H7 (cell line): ENCODE measurements around the gene NCOA6. TPM values are rescaled to one million over a fixed set of nuclear protein-coding genes. Genes with fewer than 3 reads are reported as not detected.

Experiments used
- DNase-seq: peaks from one replicate; pipeline ENCODE4 v3.0.0; 2012
- H3K27me3 ChIP-seq: 2 replicates; pipeline ENCODE4 v1.6.0; 2011; ENCODE audit warnings: mild to moderate bottlenecking, low read length; ENCODE audit not compliant: control insufficient read depth, insufficient read depth
- H3K36me3 ChIP-seq: replicated peaks from 2 replicates; pipeline ENCODE4 v1.5.1; 2011; ENCODE audit warnings: low read length; ENCODE audit not compliant: control insufficient read depth, insufficient read depth
- H3K4me3 ChIP-seq: 2 replicates; pipeline ENCODE4 v1.5.1; 2011; ENCODE audit warnings: low read depth, mild to moderate bottlenecking, control low read depth, low read length, moderate library complexity; ENCODE audit not compliant: insufficient read depth
- total RNA-seq: library from RNA; depleted of rRNA; stranded (reverse); fragments of >200 nt; shearing (Covaris generic); gene quantifications from 2 replicates; pipeline ENCODE4 v1.2.3, GENCODE V29; 2014; rRNA removed

NCOA6 gene
- total RNA-seq: 3.7 and 5.4 TPM in 2 replicates

GRCh38 chr20:34825530-34826362 is at the start of gene NCOA6:
NCOA6 (minus strand) TSS chr20:34825651; CDS start chr20:34782355, 43,296 bp downstream.
- peak; percentile 92 for DNase-seq
- H3K27me3 ChIP-seq: no peaks in the 10 kb centered on the region
- no peaks in the 10 kb centered on the region for H3K36me3 ChIP-seq
- H3K4me3 ChIP-seq: peak within 1 kb of the TSS; percentile 80

GRCh38 chr20:34874094-34874654 is 48.7 kb upstream of the NCOA6 start:
- Histone ChIP-seq H3K27me3 (peaks cover 34% of the 10 kb centered on the region), H3K4me3 (no peak overlapping the region), H3K36me3 (no peaks in the 10 kb centered on the region)
- DNase-seq: peak; percentile 83

- Histone ChIP-seq H3K36me3 (no peaks in the 10 kb centered on the region), H3K27me3 (peaks cover 34% of the 10 kb centered on the region), H3K4me3 (no peak overlapping the region)
- DNase-seq: no peak
Measured at GRCh38 chr20:34873583-34874093, 48.2 kb upstream of the NCOA6 start.

GRCh38 chr20:34872622-34873224 is 47.3 kb upstream of the NCOA6 start, which contains the start of gene GGT7:
GGT7 (minus strand) TSS chr20:34872856; CDS start chr20:34872815, 41 bp downstream.
- no peaks in the 10 kb centered on the region for H3K36me3 ChIP-seq
- DNase-seq: peak; percentile 97
- H3K4me3 ChIP-seq: peak within 1 kb of the TSS; percentile 78
- H3K27me3 ChIP-seq: peaks cover 29% of the 10 kb centered on the region

- DNase-seq: peak; percentile 26
- H3K36me3 ChIP-seq: no peaks in the 10 kb centered on the region
- peaks cover 26% of the 10 kb centered on the region for H3K27me3 ChIP-seq
- H3K4me3 ChIP-seq: peak overlapping the region; percentile 78
Measured at GRCh38 chr20:34871966-34872621, 46.6 kb upstream of the NCOA6 start.

GRCh38 chr20:34871320-34871926 is 46.0 kb upstream of the NCOA6 start:
- no peak for DNase-seq
- H3K4me3 ChIP-seq: no peak overlapping the region

GRCh38 chr20:34864216-34864615 is 38.8 kb upstream of the NCOA6 start:
- Histone ChIP-seq H3K27me3 (no peaks in the 10 kb centered on the region; the same call in 1 of the 2 replicates), H3K36me3 (no peaks in the 10 kb centered on the region; the same call in 1 of the 2 replicates), H3K4me3 (no peak overlapping the region)
- no peak for DNase-seq

More at GRCh38 chr20:34871320-34871926, 46.0 kb upstream of the NCOA6 start:
- Histone ChIP-seq H3K27me3 (peaks cover 22% of the 10 kb centered on the region), H3K36me3 (no peaks in the 10 kb centered on the region)

- peak; percentile 69 for DNase-seq
- H3K27me3 ChIP-seq: no peaks in the 10 kb centered on the region; the same call in 1 of the 2 replicates
- H3K4me3 ChIP-seq: peak overlapping the region; percentile 24
- H3K36me3 ChIP-seq: no peaks in the 10 kb centered on the region; the same call in 1 of the 2 replicates
Measured at GRCh38 chr20:34863421-34863965, 38.0 kb upstream of the NCOA6 start.

- DNase-seq: peak; percentile 38
- no peak overlapping the region for H3K4me3 ChIP-seq
Measured at GRCh38 chr20:34862724-34863123, 37.3 kb upstream of the NCOA6 start.

GRCh38 chr20:34861386-34862084 is 36.1 kb upstream of the NCOA6 start:
- Histone ChIP-seq H3K36me3 (peaks cover 1% of the 10 kb centered on the region), H3K27me3 (no peaks in the 10 kb centered on the region; the same call in 1 of the 2 replicates), H3K4me3 (no peak overlapping the region)
- peak; percentile 26 for DNase-seq

More at GRCh38 chr20:34862724-34863123, 37.3 kb upstream of the NCOA6 start:
- H3K27me3 ChIP-seq: no peaks in the 10 kb centered on the region; the same call in 1 of the 2 replicates
- peaks cover 1% of the 10 kb centered on the region for H3K36me3 ChIP-seq

GRCh38 chr20:34859826-34860545 is 34.5 kb upstream of the NCOA6 start:
- H3K4me3 ChIP-seq: no peak overlapping the region
- no peaks in the 10 kb centered on the region; the same call in 1 of the 2 replicates for H3K27me3 ChIP-seq
- H3K36me3 ChIP-seq: peaks cover 4% of the 10 kb centered on the region
- peak; percentile 43 for DNase-seq

- Histone ChIP-seq H3K27me3 (no peaks in the 10 kb centered on the region; the same call in 1 of the 2 replicates), H3K4me3 (no peak overlapping the region), H3K36me3 (peaks cover 6% of the 10 kb centered on the region)
- peak; percentile 38 for DNase-seq
Measured at GRCh38 chr20:34859367-34859766, 33.9 kb upstream of the NCOA6 start.
